NCI-H82 treated with DMSO at 0.1 percent for 48 hours (cell line): Measurements from ENCODE around the gene PDE11A.

ENCODE experiments used
- DNase-seq: peaks from one replicate; lab custom pipeline; 2025; ENCODE audit not compliant: unreplicated experiment; lab: John Stamatoyannopoulos, UW

The PDE11A gene

GRCh38 chr2:177771191-177771590 is 301.4 kb downstream of the PDE11A start:
- no peak for DNase-seq

GRCh38 chr2:177767768-177768167 is 304.8 kb downstream of the PDE11A start:
- DNase-seq, result no peak

GRCh38 chr2:177765698-177766097 is 306.9 kb downstream of the PDE11A start:
- DNase-seq, result no peak

- DNase-seq, result peak; percentile 82
These were observed 308.9 kb downstream of the PDE11A start for GRCh38 chr2:177763531-177764265.

GRCh38 chr2:177759443-177759842 is 313.1 kb downstream of the PDE11A start:
- DNase-seq, result no peak

GRCh38 chr2:177758591-177759371 is 313.8 kb downstream of the PDE11A start:
- DNase-seq, result no peak

- no peak for DNase-seq
These were observed 316.2 kb downstream of the PDE11A start for GRCh38 chr2:177756336-177756735.

GRCh38 chr2:177754492-177754873 is 318.1 kb downstream of the PDE11A start:
- DNase-seq, result no peak

- peak; percentile 96 for DNase-seq
These were observed 318.7 kb downstream of the PDE11A start for GRCh38 chr2:177753682-177754491.

GRCh38 chr2:177748360-177748759 is 324.2 kb downstream of the PDE11A start:
- no peak for DNase-seq

GRCh38 chr2:177747384-177747783 is 325.2 kb downstream of the PDE11A start:
- DNase-seq, result no peak

- DNase-seq, result no peak
These were observed 326.2 kb downstream of the PDE11A start for GRCh38 chr2:177746358-177746757.

GRCh38 chr2:177745531-177745930 is 327.0 kb downstream of the PDE11A start:
- DNase-seq, result no peak

GRCh38 chr2:177742851-177743250 is 329.7 kb downstream of the PDE11A start:
- DNase-seq, result no peak

- no peak for DNase-seq
These were observed 330.7 kb downstream of the PDE11A start for GRCh38 chr2:177741866-177742265.

GRCh38 chr2:177740700-177741099 is 331.9 kb downstream of the PDE11A start:
- DNase-seq, result no peak

GRCh38 chr2:177738461-177739235 is 333.9 kb downstream of the PDE11A start:
- no peak for DNase-seq

- no peak for DNase-seq
These were observed 337.2 kb downstream of the PDE11A start for GRCh38 chr2:177735318-177735803.

GRCh38 chr2:177733322-177733855 is 339.2 kb downstream of the PDE11A start:
- DNase-seq, result no peak

- DNase-seq, result no peak
These were observed 341.2 kb downstream of the PDE11A start for GRCh38 chr2:177731384-177731783.
